ENCODE results near the gene STAT2. TPM values are rescaled to one million over a fixed set of nuclear protein-coding genes. Genes with fewer than 3 reads are reported as not detected.

STAT2 gene
- total and polyA plus RNA-seq, 10 of the 15 experiments (the other 5 are each of a cell fraction or from before 2014, with no cell fraction given) = 16.9 to 106 (median 77.9) TPM

DNA sequence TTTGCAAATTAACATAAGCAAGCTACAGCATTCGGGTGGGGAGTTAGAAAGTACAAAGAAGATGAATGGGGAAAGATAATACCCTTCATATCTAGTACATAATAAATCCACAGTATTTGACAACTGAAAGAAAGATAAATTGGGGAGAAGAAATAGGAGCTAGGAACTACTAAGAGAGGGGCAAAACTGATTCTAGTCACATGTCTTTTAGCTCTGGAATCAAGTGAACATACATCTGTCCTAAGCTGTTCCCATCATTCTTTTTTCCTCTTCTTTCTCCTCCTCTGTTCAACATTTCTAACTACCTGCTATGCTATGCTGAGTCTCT lies 18.0 kb upstream of the STAT2 start:
- peak overlapping the region; percentile 77; the same call in 1 of the 2 replicates for H2AFZ ChIP-seq (ENCODE audit: control insufficient read depth, low read depth, low read length)
- no peak overlapping the region for H3K9ac ChIP-seq (ENCODE audit: control insufficient read depth, insufficient read depth, low read length)
- ATAC-seq = no peak
- H3K4me2 ChIP-seq (ENCODE audit: control insufficient read depth, insufficient read depth) = no peak overlapping the region
- no peak for FAIRE-seq
- H3K27ac ChIP-seq (ENCODE audit: control insufficient read depth, insufficient read depth) = no peak overlapping the region
- H3K79me2 ChIP-seq (ENCODE audit: control insufficient read depth, insufficient read depth, low read length) = no peaks in the 10 kb centered on the region
- no peak for DNase-seq (ENCODE audit: low read depth, low spot score)
- H3K4me1 ChIP-seq (ENCODE audit: control insufficient read depth, insufficient read depth, low read length) = peaks cover 36% of the 10 kb centered on the region
- SMC1A ChIA-PET (ENCODE audit: uncharacterized antibody, unreplicated experiment) = interaction anchor here (0.6 to 6.2 kb wide), 8 partner anchors 10 to 91 kb away, joined by 3 to 58 read pairs (median 3); partner anchors contain the start of gene STAT2
- intact Hi-C loops (cut with micrococcal nuclease; ENCODE audit: unreplicated experiment) (no loop called here), in situ Hi-C loops (cut with MboI) (no loop called here)
- RAD21 ChIA-PET (ENCODE audit: unreplicated experiment) = interaction anchor here (1.6 to 4.9 kb wide), 2 partner anchors 18 to 86 kb away, joined by 4 to 60 read pairs; partner anchors contain the start of gene STAT2
- CTCF ChIA-PET = interaction anchor here (1.0 to 4.2 kb wide), 5 partner anchors 11 to 86 kb away, joined by 3 to 28 read pairs (median 17); partner anchors contain the start of genes STAT2 and TIMELESS
- POLR2A ChIA-PET = interaction anchor here (0.6 to 3.1 kb wide), 3 partner anchors 15 to 145 kb away, joined by 3 to 17 read pairs (median 5); partner anchors contain the start of genes APOF and STAT2
- no peaks in the 10 kb centered on the region for H3K9me3 ChIP-seq (replicated peaks; ENCODE audit: control insufficient read depth, insufficient read depth, low read length)
- 86% methylated on average over 1 of the region's 1 CpG for WGBS (ENCODE audit: insufficient coverage, insufficient replicate concordance, low lambda C conversion rate, missing lambda C conversion rate)
- TF ChIP-seq POLR2AphosphoS5 (IDR thresholded peaks at IDR 0.05; ENCODE audit: low read length) (no peak), ZNF274 (IDR thresholded peaks at IDR 0.05; ENCODE audit: insufficient read depth, insufficient read length) (no peak), EGR1 (IDR thresholded peaks at IDR 0.05; ENCODE audit: borderline replicate concordance in 1 of 2, low read depth in 2 of 2, low read length in 2 of 2) (no peak), EZH2 (IDR thresholded peaks at IDR 0.05; ENCODE audit: borderline replicate concordance, control insufficient read depth, low read depth, low read length) (no peak), GABPA (IDR thresholded peaks at IDR 0.05; ENCODE audit: low read depth) (no peak), RBBP5 (conservative IDR thresholded peaks at IDR 0.05) (no peak)
- TF ChIP-seq, protein P1, sequence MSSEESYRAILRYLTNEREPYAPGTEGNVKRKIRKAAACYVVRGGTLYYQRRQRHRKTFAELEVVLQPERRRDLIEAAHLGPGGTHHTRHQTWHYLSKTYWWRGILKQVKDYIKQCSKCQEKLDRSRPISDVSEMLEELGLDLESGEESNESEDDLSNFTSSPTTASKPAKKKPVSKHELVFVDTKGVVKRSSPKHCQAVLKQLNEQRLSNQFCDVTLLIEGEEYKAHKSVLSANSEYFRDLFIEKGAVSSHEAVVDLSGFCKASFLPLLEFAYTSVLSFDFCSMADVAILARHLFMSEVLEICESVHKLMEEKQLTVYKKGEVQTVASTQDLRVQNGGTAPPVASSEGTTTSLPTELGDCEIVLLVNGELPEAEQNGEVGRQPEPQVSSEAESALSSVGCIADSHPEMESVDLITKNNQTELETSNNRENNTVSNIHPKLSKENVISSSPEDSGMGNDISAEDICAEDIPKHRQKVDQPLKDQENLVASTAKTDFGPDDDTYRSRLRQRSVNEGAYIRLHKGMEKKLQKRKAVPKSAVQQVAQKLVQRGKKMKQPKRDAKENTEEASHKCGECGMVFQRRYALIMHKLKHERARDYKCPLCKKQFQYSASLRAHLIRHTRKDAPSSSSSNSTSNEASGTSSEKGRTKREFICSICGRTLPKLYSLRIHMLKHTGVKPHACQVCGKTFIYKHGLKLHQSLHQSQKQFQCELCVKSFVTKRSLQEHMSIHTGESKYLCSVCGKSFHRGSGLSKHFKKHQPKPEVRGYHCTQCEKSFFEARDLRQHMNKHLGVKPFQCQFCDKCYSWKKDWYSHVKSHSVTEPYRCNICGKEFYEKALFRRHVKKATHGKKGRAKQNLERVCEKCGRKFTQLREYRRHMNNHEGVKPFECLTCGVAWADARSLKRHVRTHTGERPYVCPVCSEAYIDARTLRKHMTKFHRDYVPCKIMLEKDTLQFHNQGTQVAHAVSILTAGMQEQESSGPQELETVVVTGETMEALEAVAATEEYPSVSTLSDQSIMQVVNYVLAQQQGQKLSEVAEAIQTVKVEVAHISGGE (CRISPR knock-in tag; IDR thresholded peaks at IDR 0.05) = no peak
- BruUV-seq (replicated peaks) = no TSS peak
- no peak overlapping the region for H3K4me3 ChIP-seq
- no peaks in the 10 kb centered on the region for H4K20me1 ChIP-seq (ENCODE audit: control insufficient read depth, insufficient read depth)
- no peaks in the 10 kb centered on the region for H3K36me3 ChIP-seq (ENCODE audit: control insufficient read depth in 2 of 2, insufficient read depth in 2 of 2, low read length in 1 of 2)
- no peaks in the 10 kb centered on the region for H3K27me3 ChIP-seq (replicated peaks in 1 of 2; ENCODE audit: control insufficient read depth in 2 of 2, insufficient read depth in 2 of 2, low read length in 1 of 2)

All from GM12878 (cell line).